Glomerular endothelial cell (primary cell): ENCODE measurements around the gene PIMREG. TPM values are rescaled to one million over a fixed set of nuclear protein-coding genes. Genes with fewer than 3 reads are reported as not detected.

Experiments
- DNase-seq: peaks from one replicate; pipeline ENCODE4 v3.0.0-alpha.2; 2011; ENCODE audit warnings: low read depth, low spot score; ENCODE audit errors: extremely low read depth
- total RNA-seq: library from RNA; depleted of rRNA; stranded (reverse); fragments of >200 nt; gene quantifications from 2 replicates; pipeline ENCODE4 v1.2.3, GENCODE V29; 2015

PIMREG gene
- total RNA-seq, 1 donor from 2014 or later: 8.2 TPM

DNA sequence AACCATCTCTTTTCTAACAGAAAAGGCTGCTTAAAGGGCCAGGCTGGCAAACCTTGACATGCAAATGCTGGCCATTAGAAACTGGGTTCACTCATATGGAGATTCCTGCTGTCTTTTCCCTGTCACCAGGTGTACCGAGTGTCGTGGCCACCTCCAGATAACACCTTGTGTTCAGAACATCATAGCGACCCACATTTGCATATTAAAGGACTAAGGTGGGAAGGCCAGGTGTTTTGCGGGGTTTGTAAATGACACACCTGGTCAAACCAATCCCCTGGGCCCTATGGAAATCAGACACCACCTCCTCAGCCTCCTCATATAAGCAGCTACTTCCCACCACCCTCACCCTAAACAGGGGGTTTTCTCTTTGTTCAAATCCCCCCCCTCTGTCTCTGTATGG is 6.8 kb upstream of the PIMREG start:
- no peak for DNase-seq

DNA sequence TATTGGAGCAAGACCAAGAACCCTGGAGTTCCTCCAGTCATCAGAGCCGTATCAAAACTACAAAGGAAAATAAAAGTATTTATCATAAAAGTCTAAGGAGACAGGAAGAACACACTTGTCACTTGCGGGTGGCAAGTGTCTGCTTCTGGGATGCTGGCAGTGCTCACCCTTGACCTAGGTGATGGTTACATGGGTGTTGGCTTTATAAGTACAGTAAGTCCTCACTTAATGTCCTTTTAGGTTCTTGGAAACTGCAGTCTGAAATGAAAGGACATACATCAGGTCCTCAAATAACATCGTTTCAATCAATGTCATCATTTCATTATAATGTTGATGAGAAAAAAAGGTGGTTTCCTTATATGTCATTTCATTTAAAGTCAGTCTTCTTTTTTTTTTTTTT is 6.3 kb upstream of the PIMREG start:
- DNase-seq: no peak

DNA sequence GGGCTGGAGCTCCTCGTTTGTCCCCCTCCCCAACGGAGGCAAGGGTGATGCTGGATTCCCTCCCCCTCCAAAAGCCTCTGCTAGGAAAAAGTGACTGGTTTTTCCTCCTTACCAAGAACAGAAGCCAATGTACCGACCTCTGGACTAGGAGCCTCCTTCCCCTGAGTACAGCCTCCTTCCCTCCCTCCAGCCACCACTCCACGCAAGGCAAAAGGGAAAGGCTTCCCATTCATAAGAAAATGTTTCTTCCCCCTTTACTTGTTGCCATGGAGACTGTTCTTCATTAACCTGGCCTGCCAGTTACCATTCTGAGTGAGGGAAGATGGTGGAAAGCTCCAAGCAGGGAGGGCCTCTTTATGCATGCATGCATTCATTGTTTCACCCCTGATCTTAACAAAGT is 4.3 kb upstream of the PIMREG start:
- no peak for DNase-seq

DNA sequence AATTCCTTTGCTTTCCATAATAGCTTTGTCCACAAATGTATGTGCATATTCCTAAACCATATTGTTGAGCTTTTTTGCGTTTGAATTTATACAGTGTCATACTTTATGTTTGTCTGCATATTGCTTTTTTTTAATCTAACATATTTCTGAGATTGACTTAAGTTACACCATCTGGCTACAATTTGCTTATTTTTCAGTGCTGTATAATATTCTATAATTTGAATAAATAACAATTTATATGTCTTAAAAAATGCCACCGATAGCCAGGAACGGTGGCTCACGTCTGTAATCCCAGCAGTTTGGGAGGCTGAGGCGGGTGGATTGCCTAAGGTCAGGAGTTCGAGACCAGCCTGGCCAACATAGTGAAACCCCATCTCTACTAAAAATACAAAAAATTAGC is 1.5 kb upstream of the PIMREG start:
- DNase-seq: no peak

DNA sequence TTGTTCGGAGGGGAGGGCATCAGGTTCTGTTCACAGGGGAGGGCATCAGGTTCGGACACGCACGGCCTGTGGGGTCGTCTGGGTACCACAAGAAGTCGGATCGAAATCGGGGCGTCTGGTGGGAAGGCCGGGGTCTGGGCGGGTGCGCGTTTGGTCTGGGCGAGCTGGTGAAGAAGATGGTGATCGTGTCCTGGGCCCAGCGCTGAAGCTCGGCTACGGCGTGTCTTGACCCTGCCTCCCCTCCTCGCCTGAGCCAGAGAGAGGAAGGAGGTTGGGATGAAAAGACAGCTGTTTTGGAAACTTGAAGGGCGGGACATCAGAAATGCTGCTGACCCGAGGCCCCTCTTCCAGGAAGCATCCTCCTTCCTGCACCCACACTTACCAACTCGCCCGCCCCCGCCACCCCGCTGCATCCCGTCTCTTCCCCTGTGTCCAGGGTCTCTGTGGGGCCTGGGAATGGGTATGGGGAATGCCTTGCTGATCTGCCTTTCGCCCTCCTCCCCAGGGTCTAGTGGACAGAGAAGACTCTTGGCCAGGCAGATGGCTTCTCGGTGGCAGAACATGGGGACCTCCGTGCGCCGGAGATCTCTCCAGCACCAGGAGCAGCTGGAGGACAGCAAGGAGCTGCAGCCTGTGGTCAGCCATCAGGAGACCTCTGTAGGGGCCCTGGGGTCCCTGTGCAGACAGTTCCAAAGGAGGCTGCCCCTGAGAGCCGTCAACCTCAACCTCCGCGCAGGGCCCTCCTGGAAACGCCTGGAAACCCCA is 498 bp downstream of the PIMREG start:
- no peak for DNase-seq

DNA sequence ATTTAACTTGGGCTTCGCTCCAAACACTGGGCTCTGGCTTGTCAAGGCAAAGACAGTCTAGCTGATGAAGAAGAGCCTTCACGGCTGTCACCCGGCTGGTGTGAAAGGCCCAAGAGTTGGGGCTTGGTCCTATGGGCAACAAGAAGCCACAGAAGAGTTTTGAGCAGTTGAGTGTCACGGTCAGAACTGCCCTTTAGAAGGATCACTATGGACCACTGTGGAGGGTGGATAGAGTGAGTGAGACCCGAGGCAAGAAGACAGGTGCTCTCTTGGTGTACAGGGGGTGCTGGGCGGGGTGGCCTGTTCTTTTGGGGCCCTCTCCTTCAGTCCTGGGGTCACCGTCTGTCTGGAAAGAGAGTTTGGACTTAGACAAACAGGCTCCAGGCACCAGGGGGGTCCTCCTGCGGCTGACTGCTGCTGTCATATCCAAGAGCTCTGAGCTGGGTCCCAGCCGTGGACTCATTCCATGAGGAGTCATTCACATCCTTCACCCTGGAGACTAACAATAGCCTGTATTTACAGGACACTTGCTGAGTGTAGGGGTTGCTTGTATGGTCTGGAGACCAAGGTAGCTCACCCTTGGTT is 2.4 kb downstream of the PIMREG start:
- no peak for DNase-seq

DNA sequence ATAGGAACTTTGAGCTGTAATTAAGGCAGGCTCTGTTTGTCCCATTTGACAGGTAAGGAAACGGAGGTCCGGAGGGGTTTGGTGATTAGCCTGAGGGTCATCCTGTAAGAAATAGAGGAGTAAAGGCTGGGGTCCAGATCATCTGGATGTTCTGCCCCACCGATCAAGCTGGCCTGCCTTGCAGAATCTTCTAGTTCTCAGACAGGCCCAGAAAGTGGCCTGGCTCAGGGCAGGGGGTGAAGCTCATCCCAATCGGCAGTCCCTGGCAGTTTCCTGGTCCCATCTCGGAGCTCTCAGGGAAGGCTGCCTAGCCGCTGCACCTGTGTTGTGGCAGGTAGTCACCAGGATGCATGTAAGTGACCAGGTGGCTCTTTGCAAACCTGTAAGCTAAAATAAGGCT is 4.2 kb downstream of the PIMREG start:
- no peak for DNase-seq

DNA sequence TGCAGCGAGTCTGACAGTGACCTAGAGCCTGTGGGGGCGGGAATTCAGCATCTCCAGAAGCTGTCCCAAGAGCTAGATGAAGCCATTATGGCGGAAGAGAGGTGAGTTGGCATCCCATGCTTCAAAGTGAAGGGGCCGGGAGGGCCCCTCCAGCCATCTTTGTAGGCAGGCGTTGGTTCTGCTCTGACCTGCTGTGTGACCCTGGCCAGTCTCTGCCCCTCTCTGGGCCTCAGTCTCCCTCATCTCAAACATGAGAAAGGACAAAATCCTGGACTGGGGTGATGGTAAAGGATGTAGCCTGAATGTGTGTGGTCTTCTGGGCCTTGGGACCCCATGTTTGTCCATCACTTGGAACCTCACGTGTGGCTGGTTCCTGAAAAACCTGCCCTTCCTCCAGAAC is 5.1 kb downstream of the PIMREG start:
- DNase-seq: no peak

DNA sequence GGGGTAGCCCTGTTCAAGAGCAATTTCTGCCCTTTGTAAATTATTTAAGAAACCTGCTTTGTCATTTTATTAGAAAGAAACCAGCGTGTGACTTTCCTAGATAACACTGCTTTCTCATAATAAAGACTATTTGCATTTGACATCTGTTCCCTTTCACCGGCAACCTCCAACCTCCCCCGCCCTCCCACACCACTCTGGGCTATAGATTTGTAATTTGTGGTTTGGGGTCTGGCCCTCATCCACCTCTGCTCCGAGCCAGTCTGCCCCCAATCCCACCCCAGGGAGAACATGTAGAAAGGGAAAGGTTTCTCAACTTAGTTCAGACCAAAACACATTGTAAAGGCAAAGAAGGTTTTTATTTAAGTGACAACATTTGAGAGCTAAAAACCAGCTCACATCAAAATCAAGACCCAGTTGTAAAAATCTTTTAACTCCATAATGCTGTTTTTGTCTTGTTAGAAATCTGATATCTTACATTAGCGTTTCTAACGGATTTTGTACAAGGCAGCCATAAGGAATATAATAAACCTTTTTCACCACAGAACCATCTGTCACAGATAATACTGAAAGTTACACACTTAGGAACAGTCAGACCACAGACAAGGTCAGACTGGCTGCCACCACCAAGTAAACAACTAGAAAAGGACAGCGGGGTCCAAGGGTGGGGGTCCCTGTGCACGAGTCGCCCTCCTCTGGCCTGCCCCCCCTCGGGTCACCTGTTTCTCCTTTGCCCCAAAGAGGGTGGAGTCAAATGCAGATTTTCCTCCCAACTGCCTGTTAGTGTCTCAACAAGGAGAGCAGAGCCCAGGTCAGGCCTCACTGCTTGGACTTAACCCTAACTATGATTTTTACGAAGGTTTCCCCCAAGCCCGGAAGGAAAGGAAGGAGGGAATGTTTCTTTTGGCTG is 6.9 kb downstream of the PIMREG start:
- no peak for DNase-seq

DNA sequence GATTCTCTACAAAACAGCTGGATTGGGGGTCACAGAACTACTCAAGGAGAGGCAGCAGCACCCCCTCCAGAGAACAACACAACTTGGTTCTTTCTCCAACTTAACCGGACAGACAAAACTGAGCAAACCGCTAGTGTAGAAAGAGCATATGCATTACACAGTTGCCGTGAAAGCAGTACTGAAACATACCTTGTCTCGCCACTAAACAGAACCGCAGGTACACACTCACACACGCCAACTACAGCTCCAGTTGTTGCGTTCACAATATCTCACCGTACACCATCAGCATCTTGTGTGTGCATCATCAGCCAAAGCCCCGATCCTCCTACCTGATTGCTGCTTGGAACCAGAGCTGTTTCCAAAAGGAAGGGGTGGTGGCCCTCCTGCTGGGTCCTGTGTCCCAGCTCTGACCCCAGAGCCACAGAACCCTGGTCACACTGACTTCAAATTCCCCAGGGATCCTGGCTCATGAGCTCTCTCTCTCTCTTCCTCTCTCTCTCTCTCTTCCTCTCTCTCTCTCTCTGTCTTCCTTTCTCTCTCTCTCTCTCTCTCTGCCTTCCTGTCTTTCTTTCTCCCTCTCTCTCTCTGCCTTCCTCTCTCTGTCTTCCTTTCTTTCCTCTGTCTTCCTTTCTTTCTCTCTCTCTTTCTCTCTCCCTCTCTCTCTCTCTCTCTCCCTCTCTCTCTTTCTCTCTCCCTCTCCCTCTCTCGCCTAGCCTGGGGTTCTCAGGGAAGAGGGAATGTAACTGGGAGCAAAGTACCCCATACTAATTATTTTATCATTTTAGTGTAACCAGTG is 8.4 kb downstream of the PIMREG start:
- DNase-seq: no peak

DNA sequence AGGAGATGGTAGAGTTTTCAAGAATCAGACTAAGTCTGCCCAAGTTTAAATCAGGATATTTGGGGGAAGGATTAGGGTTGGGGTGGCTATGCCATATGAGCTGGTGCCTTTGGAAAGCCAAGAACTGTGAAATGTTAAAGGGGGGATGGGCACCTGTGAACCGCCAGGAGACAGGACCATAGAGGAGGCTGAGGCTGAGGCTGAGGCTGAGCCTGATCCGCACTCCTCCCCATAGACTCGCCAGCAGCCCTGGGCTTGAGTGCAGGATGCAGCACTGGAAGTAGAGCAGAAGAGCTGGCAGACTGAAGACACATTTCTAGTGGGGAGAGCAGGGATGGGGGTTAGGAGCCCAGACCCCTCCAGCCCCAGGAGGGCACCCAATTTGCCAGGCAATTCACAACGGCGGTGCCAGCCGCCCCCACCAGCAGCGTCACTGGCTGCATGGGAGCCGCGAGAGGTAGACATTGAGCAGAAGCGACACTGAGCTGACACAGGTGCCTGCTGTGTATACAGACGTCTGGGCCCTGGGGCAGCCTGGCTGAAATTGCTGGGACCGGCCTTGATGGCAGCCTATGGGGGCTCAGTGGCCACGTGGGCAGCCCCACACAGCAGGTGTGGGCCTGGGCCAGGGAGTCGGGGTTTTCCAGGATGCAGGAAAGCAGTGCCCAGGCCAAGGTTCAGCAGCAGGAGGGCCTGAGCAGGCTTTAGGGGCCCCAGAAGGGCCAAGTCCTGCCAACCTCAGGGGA is 9.2 kb downstream of the PIMREG start:
- no peak for DNase-seq

DNA sequence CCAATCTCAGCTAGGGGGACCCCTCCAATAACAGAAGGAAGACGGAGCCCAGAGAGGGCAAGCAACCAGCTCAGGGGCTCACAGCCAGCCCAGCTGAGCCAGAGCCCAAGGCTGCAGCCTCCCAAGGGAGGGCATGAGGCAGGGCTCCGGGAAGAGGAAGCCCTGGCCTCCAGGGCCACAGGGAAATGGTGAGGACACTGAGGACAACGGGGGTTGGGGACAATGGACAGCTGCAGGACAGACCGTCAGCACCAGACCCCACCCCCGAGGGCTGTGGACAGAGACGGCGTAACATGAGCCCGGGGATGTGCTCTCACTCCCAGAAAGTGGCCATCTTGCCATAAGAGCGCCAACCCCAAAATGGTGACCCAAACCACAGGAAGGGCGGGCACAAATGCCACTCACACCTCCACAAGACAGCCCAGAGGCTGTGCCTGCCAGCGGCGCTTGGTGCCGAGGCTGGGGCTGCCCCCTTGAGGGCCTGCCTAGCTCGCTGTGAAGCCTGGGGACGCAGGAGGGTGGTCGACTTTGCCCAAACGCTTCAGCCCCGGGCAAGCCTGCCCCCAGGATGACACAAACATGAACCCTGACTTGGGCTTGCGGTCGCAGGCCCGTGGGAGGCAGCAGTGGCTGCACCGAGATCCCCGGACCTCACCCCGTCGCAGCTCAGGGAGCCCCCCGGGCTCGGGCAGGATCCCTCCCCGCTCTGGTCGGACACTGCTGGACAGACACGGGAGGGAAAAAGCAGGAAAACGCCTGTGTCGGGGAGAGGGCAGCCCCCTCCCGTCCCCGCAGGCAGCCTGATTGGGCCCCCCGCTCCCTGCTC is 10.5 kb downstream of the PIMREG start:
- no peak for DNase-seq

DNA sequence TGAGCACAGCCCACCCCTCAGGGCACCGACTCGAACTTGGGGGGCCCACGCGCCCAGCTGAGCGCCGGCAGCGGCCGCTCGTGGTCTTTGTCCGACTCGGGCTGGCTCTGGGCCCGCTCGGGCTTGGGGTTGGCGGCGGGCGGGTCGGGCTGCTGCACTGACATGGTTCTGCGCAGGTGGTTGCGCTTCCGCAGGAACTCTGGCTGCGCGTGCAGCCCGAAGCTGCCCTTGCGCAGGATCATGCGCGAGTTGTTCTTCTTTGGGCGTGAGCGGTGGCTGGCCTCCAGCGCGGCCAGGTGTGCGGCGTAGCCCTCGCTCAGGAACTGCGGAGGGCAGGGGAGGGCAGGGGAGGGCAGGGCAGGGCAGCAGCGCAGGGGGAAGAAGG is 11.1 kb downstream of the PIMREG start:
- no peak for DNase-seq

DNA sequence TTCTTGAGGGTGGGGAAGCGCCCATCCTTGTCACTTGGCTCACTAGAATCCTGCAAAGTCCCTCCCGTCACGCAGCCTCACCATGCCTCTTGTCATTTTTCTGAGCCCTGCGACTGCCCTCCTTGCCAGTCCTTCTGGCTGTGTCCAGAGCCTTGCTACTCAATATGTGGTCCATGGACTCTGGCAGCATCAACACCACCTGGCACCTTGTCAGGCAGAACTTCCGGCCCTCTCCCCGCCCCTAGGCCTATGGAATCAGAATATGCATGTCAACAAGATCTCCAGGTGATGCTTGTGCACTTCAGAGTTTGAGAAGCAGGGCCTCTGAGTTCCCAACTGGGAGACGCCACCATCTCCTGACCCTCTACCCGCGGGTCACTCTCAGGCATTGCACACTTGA is 12.1 kb downstream of the PIMREG start:
- no peak for DNase-seq

DNA sequence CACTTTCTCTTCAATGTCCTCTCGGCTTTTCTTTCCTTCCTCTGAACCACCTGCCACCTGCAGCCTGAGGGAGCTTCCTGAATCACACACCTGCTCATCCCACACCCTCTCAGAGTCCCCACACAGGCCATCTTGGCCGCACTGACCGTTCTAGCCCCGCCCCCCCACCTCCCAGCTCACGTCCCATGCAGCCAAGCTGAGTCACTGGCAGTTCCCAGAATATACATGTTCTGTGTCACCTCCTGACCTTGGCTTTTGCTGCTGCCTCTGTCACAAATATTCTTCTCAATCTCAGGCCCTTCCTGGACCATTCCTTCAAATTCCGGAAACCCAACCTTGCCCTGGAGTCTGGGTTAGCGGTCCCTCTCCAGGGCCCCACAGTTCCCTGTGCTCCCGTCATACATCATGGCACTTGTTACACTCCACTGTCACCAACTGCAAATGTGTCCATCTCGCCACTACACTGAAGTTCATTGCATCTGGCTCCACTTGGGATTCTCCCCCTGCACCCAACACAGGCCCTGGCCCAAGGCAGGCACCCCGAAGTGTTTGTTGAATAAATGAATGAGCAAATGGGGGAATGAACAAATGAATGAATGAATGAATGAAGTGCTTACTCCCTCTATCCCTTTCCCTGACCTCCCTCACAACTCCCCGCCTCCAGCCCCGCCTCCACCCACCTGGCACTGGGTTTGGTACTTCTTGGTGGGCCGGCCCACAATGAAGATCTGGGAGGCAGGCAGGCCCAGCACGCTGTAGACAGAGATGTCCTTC is 12.8 kb downstream of the PIMREG start:
- DNase-seq: no peak

DNA sequence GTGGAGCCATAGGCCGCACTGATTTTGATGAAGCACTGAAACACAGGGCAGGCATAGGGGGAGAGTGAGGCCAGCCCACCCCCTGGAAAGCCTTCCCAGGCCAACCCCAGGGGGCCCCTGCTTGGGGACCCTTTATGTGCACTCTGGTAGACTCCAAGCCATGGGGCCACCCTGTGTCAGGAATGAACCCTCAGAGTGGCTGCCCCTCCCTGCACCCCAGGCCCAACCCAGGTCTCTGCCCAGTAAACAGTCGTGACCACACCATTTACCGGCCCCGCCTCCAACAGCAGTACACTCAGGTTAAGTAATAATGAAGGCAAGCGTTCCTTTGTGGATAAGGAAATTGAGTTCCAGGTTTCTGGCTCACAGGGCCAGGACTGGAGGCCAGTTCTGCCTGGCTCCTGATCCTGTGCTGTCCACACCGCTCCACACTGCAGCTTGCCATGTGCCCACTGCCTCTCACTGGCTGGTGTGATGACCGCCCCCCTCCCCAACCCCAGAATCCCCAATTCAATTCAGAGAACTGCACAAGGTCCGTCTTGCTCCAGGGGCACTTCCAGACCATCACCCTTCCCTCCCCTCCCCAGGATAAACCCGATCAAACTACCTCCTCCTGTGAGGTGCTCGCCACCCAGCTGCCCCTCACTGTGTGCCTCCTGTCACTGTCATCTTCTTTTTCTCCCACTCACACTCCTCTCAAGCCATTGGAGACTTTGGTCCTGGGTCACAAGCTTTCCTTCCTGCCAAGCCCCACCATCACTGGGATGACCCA is 13.6 kb downstream of the PIMREG start:
- no peak for DNase-seq

DNA sequence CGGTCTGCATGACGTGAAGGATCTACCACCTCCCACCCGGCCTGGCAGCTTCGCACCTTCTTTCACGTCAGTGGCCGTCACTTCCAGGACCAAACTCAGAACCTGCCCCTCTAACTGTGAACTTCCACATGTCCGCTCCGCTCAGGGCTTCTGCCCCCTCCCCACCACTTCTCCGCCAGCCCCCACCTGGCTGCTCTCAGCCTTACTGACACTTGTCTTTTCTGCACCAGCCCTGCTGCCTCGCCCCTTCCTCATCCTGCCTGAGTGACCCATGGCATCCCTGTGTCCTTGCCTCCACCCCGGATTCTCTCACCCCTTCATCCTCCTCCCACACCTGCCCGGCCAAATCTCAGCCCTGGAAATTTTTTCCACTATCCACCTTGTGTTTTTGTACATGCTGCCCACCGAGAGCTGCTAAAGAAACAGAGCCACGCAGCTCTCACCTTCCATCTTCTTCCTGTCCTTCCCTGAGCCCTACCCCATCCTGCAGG is 14.2 kb downstream of the PIMREG start:
- DNase-seq: no peak
